ENCODE results near the gene UBE2J1. TPM values are rescaled to one million over a fixed set of nuclear protein-coding genes. Genes with fewer than 3 reads are reported as not detected.

Gene UBE2J1
- total RNA-seq, 1 donor from 2014 or later: 93.3 TPM

GRCh38 chr6:89302936-89303335 lies 49.6 kb downstream of the UBE2J1 start:
- H3K4me2 ChIP-seq (ENCODE audit: low read length): no peak overlapping the region
- no peak overlapping the region for H3K27ac ChIP-seq (ENCODE audit: low read depth, low read length)
- Mint-ChIP-seq H3K27me3 (ENCODE audit: low read depth, unreplicated experiment) (peaks cover 36% of the 10 kb centered on the region), H3K36me3 (ENCODE audit: low read depth, unreplicated experiment) (peaks cover 16% of the 10 kb centered on the region), H3K4me1 (ENCODE audit: low read depth, unreplicated experiment) (peaks cover 13% of the 10 kb centered on the region), H3K27ac (ENCODE audit: unreplicated experiment) (no peak overlapping the region), H3K4me3 (ENCODE audit: unreplicated experiment) (no peak overlapping the region), H3K9me3 (ENCODE audit: unreplicated experiment) (peaks cover 13% of the 10 kb centered on the region)
- no peak for DNase-seq (ENCODE audit: low read depth)
- no peak for TF ChIP-seq EZH2 (IDR thresholded peaks at IDR 0.05; ENCODE audit: insufficient read depth, low read length)
- TF ChIP-seq CTCF (IDR thresholded peaks at IDR 0.05; ENCODE audit: insufficient read depth, low read depth, low read length): no peak
- FAIRE-seq: no peak
- no peaks in the 10 kb centered on the region for H3K79me2 ChIP-seq (ENCODE audit: insufficient read depth, low read length)
- peaks cover 2% of the 10 kb centered on the region for H3K9me3 ChIP-seq (ENCODE audit: insufficient read depth, low read depth, low read length)
- peaks cover 43% of the 10 kb centered on the region for H3K27me3 ChIP-seq (ENCODE audit: insufficient read depth, low read length)
- peaks cover 13% of the 10 kb centered on the region for H3K4me1 ChIP-seq (ENCODE audit: insufficient read depth, low read length)
- H3K36me3 ChIP-seq (ENCODE audit: insufficient read depth, low read length): no peaks in the 10 kb centered on the region
- no peak overlapping the region for H3K9ac ChIP-seq (ENCODE audit: low read length)
- H2AFZ ChIP-seq (ENCODE audit: low read depth, low read length): no peak overlapping the region
- H4K20me1 ChIP-seq (ENCODE audit: insufficient read depth, low read length): peaks cover 10% of the 10 kb centered on the region
- no peak overlapping the region for H3K4me3 ChIP-seq (ENCODE audit: insufficient read depth, low read depth, low read length)

- Histone ChIP-seq H3K79me2 (ENCODE audit: insufficient read depth, low read length) (no peaks in the 10 kb centered on the region), H3K9me3 (ENCODE audit: insufficient read depth, low read depth, low read length) (peaks cover 2% of the 10 kb centered on the region), H3K27ac (ENCODE audit: low read depth, low read length) (no peak overlapping the region), H2AFZ (ENCODE audit: low read depth, low read length) (no peak overlapping the region), H3K4me3 (ENCODE audit: insufficient read depth, low read depth, low read length) (no peak overlapping the region), H3K4me1 (ENCODE audit: insufficient read depth, low read length) (peaks cover 18% of the 10 kb centered on the region), H3K27me3 (ENCODE audit: insufficient read depth, low read length) (peaks cover 42% of the 10 kb centered on the region), H3K4me2 (ENCODE audit: low read length) (no peak overlapping the region), H3K9ac (ENCODE audit: low read length) (no peak overlapping the region), H3K36me3 (ENCODE audit: insufficient read depth, low read length) (no peaks in the 10 kb centered on the region), H4K20me1 (ENCODE audit: insufficient read depth, low read length) (peaks cover 10% of the 10 kb centered on the region)
- no peak for FAIRE-seq
- Mint-ChIP-seq H3K27ac (ENCODE audit: unreplicated experiment) (no peak overlapping the region), H3K9me3 (ENCODE audit: unreplicated experiment) (peaks cover 13% of the 10 kb centered on the region), H3K27me3 (ENCODE audit: low read depth, unreplicated experiment) (peaks cover 33% of the 10 kb centered on the region), H3K36me3 (ENCODE audit: low read depth, unreplicated experiment) (peaks cover 16% of the 10 kb centered on the region), H3K4me3 (ENCODE audit: unreplicated experiment) (no peak overlapping the region), H3K4me1 (ENCODE audit: low read depth, unreplicated experiment) (peaks cover 16% of the 10 kb centered on the region)
- TF ChIP-seq EZH2 (IDR thresholded peaks at IDR 0.05; ENCODE audit: insufficient read depth, low read length): no peak
- TF ChIP-seq CTCF (IDR thresholded peaks at IDR 0.05; ENCODE audit: insufficient read depth, low read depth, low read length): no peak
- no peak for DNase-seq (ENCODE audit: low read depth)
These were observed 50.2 kb downstream of the UBE2J1 start for GRCh38 chr6:89302195-89302770.

GRCh38 chr6:89301586-89302194 lies 50.8 kb downstream of the UBE2J1 start:
- no peak overlapping the region for H3K4me3 ChIP-seq (ENCODE audit: insufficient read depth, low read depth, low read length)
- Mint-ChIP-seq H3K36me3 (ENCODE audit: low read depth, unreplicated experiment) (peaks cover 16% of the 10 kb centered on the region), H3K4me3 (ENCODE audit: unreplicated experiment) (no peak overlapping the region), H3K9me3 (ENCODE audit: unreplicated experiment) (peaks cover 13% of the 10 kb centered on the region), H3K27me3 (ENCODE audit: low read depth, unreplicated experiment) (peaks cover 36% of the 10 kb centered on the region), H3K4me1 (ENCODE audit: low read depth, unreplicated experiment) (peaks cover 16% of the 10 kb centered on the region), H3K27ac (ENCODE audit: unreplicated experiment) (no peak overlapping the region)
- H3K36me3 ChIP-seq (ENCODE audit: insufficient read depth, low read length): no peaks in the 10 kb centered on the region
- no peak overlapping the region for H2AFZ ChIP-seq (ENCODE audit: low read depth, low read length)
- H4K20me1 ChIP-seq (ENCODE audit: insufficient read depth, low read length): peaks cover 12% of the 10 kb centered on the region
- FAIRE-seq (no peak), DNase-seq (ENCODE audit: low read depth) (no peak)
- no peaks in the 10 kb centered on the region for H3K79me2 ChIP-seq (ENCODE audit: insufficient read depth, low read length)
- H3K9ac ChIP-seq (ENCODE audit: low read length): no peak overlapping the region
- H3K27ac ChIP-seq (ENCODE audit: low read depth, low read length): no peak overlapping the region
- peaks cover 20% of the 10 kb centered on the region for H3K4me1 ChIP-seq (ENCODE audit: insufficient read depth, low read length)
- no peak overlapping the region for H3K4me2 ChIP-seq (ENCODE audit: low read length)
- no peak for TF ChIP-seq CTCF (IDR thresholded peaks at IDR 0.05; ENCODE audit: insufficient read depth, low read depth, low read length)
- H3K27me3 ChIP-seq (ENCODE audit: insufficient read depth, low read length): peaks cover 39% of the 10 kb centered on the region
- peaks cover 2% of the 10 kb centered on the region for H3K9me3 ChIP-seq (ENCODE audit: insufficient read depth, low read depth, low read length)
